WTC11 (cell line): ENCODE data around the gene TMEM19. TPM values are rescaled to one million over a fixed set of nuclear protein-coding genes. Genes with fewer than 3 reads are reported as not detected.

ENCODE experiments used
- ATAC-seq: fragments of 200-7000 bp; cut with Tn5 transposase; 2 replicates; pipeline ENCODE4 v1.10.0; 2021; ENCODE audit warnings: mild to moderate bottlenecking, moderate library complexity
- CTCF ChIA-PET: fragments of 300-600 bp; sonication (Branson Sonifier 250); formaldehyde crosslinking; loops from one replicate; lab custom pipeline; 2021; ENCODE audit warnings: antibody characterized with exemption; lab: Charles Lee
- POLR2A ChIA-PET: fragments of 350-600 bp; sonication (Branson Sonifier 250); formaldehyde crosslinking; loops from one replicate; lab custom pipeline; 2021; ENCODE audit warnings: antibody characterized with exemption; lab: Charles Lee
- DNase-seq: peaks from one replicate; pipeline ENCODE4 v3.0.0; 2021; ENCODE audit warnings: low spot score
- H3K27ac Mint-ChIP-seq: 2 replicates; pipeline ENCODE4 v1.8.0; 2021; ENCODE audit warnings: mixed read lengths
- H3K27me3 Mint-ChIP-seq: 2 replicates; pipeline ENCODE4 v1.8.0; 2021; ENCODE audit warnings: low read depth, mild to moderate bottlenecking, moderate library complexity, mixed read lengths
- H3K36me3 Mint-ChIP-seq: 2 replicates; pipeline ENCODE4 v1.8.0; 2021; ENCODE audit warnings: mixed read lengths
- H3K4me1 Mint-ChIP-seq: 2 replicates; pipeline ENCODE4 v1.8.0; 2022; ENCODE audit warnings: mixed read lengths
- H3K4me3 Mint-ChIP-seq: 2 replicates; pipeline ENCODE4 v1.8.0; 2021; ENCODE audit warnings: mild to moderate bottlenecking, moderate library complexity, mixed read lengths
- H3K9me3 Mint-ChIP-seq: 2 replicates; pipeline ENCODE4 v1.8.0; 2021; ENCODE audit warnings: mixed read lengths
- CBFB ChIP-seq: sonication (generic); formaldehyde crosslinking; IDR thresholded peaks from 2 replicates; pipeline ENCODE4 v1.8.1; 2022; ENCODE audit warnings: mild to moderate bottlenecking, low read depth, missing genetic modification reagents
- CREB1 ChIP-seq: sonication (generic); formaldehyde crosslinking; IDR thresholded peaks from 2 replicates; pipeline ENCODE4 v1.8.0; 2023; ENCODE audit warnings: mild to moderate bottlenecking, missing genetic modification reagents
- CTCF ChIP-seq: fragments of 200-600 bp; IDR thresholded peaks from 2 replicates; pipeline ENCODE4 v1.8.0; 2022; ENCODE audit warnings: antibody characterized with exemption
- ELF4 ChIP-seq: sonication (generic); formaldehyde crosslinking; IDR thresholded peaks from 2 replicates; pipeline ENCODE4 v1.8.1; 2022; ENCODE audit warnings: low read depth, mild to moderate bottlenecking, moderate library complexity, missing genetic modification reagents
- FOXJ3 ChIP-seq: sonication (generic); formaldehyde crosslinking; IDR thresholded peaks from 2 replicates; pipeline ENCODE4 v1.9.0; 2021; ENCODE audit warnings: missing genetic modification reagents, mild to moderate bottlenecking, borderline replicate concordance
- GABPB1 ChIP-seq: sonication (generic); formaldehyde crosslinking; IDR thresholded peaks from 2 replicates; pipeline ENCODE4 v1.8.1; 2023; ENCODE audit warnings: mild to moderate bottlenecking, missing genetic modification reagents
- GTF2I ChIP-seq: fragments of 250-450 bp; sonication (Bioruptor Pico); conservative IDR thresholded peaks from 2 replicates; pipeline ENCODE4 v1.4.0; 2021; ENCODE audit warnings: mild to moderate bottlenecking
- IRF2 ChIP-seq: sonication (generic); formaldehyde crosslinking; IDR thresholded peaks from 2 replicates; pipeline ENCODE4 v1.8.0; 2022; ENCODE audit warnings: low read depth, missing genetic modification reagents, borderline replicate concordance
- MXD4 ChIP-seq: fragments of 250-450 bp; sonication (Bioruptor Pico); IDR thresholded peaks from 2 replicates; pipeline ENCODE4 v1.8.0; 2021; ENCODE audit warnings: mild to moderate bottlenecking, moderate library complexity, borderline replicate concordance
- NFYB ChIP-seq: sonication (generic); formaldehyde crosslinking; conservative IDR thresholded peaks from 2 replicates; pipeline ENCODE4 v1.8.0; 2022; ENCODE audit warnings: low read depth, missing genetic modification reagents
- NR3C1 ChIP-seq: sonication (generic); formaldehyde crosslinking; conservative IDR thresholded peaks from 2 replicates; pipeline ENCODE4 v1.8.1; 2023; ENCODE audit warnings: low read depth, mild to moderate bottlenecking, missing genetic modification reagents
- PREB ChIP-seq: sonication (generic); formaldehyde crosslinking; IDR thresholded peaks from 2 replicates; pipeline ENCODE4 v1.8.1; 2022; ENCODE audit warnings: mild to moderate bottlenecking, missing genetic modification reagents, moderate library complexity, borderline replicate concordance
- SMAD3 ChIP-seq: sonication (generic); formaldehyde crosslinking; IDR thresholded peaks from 2 replicates; pipeline ENCODE4 v1.8.0; 2022; ENCODE audit warnings: missing genetic modification reagents, mild to moderate bottlenecking, borderline replicate concordance
- SMAD4 ChIP-seq: sonication (generic); formaldehyde crosslinking; IDR thresholded peaks from 2 replicates; pipeline ENCODE4 v1.8.0; 2022; ENCODE audit warnings: mild to moderate bottlenecking, missing genetic modification reagents
- TEAD1 ChIP-seq: sonication (generic); formaldehyde crosslinking; IDR thresholded peaks from 2 replicates; pipeline ENCODE4 v1.8.0; 2022; ENCODE audit warnings: mild to moderate bottlenecking, missing genetic modification reagents
- ZNF138 ChIP-seq: sonication (generic); formaldehyde crosslinking; conservative IDR thresholded peaks from 2 replicates; pipeline ENCODE4 v1.8.1; 2022; ENCODE audit warnings: mild to moderate bottlenecking, moderate library complexity, missing genetic modification reagents
- ZNF219 ChIP-seq: sonication (generic); formaldehyde crosslinking; IDR thresholded peaks from 2 replicates; pipeline ENCODE4 v1.8.0; 2023; ENCODE audit warnings: missing genetic modification reagents, mild to moderate bottlenecking, borderline replicate concordance
- ZNF232 ChIP-seq: sonication (generic); formaldehyde crosslinking; IDR thresholded peaks from 2 replicates; pipeline ENCODE4 v1.8.0; 2022; ENCODE audit warnings: mild to moderate bottlenecking, missing genetic modification reagents
- ZNF263 ChIP-seq: sonication (generic); formaldehyde crosslinking; IDR thresholded peaks from 2 replicates; pipeline ENCODE4 v1.8.1; 2022; ENCODE audit warnings: low read depth, mild to moderate bottlenecking, moderate library complexity, missing genetic modification reagents
- ZNF281 ChIP-seq: sonication (generic); formaldehyde crosslinking; IDR thresholded peaks from 2 replicates; pipeline ENCODE4 v1.8.0; 2023; ENCODE audit warnings: mild to moderate bottlenecking, missing genetic modification reagents
- ZNF532 ChIP-seq: fragments of 250-450 bp; sonication (Bioruptor Pico); IDR thresholded peaks from 2 replicates; pipeline ENCODE4 v1.9.0; 2021; ENCODE audit warnings: mild to moderate bottlenecking, borderline replicate concordance
- total RNA-seq: library from RNA; stranded (reverse); gene quantifications from 3 replicates; pipeline ENCODE4 v1.2.3, GENCODE V29; 2021

TMEM19 gene
- total RNA-seq, 1 experiment from 2014 or later = 11.7 TPM

- no peak for TF ChIP-seq NR3C1
- no peak for TF ChIP-seq NFYB
- TF ChIP-seq, all 79 proteins: peak for 0
These were observed 33.9 kb downstream of the TMEM19 start (continued) for GRCh38 chr12:71719647-71720370.

- Mint-ChIP-seq H3K4me3 (no peak overlapping the region), H3K36me3 (no peaks in the 10 kb centered on the region), H3K9me3 (peaks cover 5% of the 10 kb centered on the region), H3K4me1 (no peaks in the 10 kb centered on the region), H3K27me3 (no peaks in the 10 kb centered on the region), H3K27ac (no peak overlapping the region)
- DNase-seq (no peak), ATAC-seq (no peak)
- TF ChIP-seq PREB (CRISPR knock-in tag) (no peak), GABPB1 (CRISPR knock-in tag) (no peak), NFYB (no peak), FOXJ3 (CRISPR knock-in tag) (no peak), ZNF532 (CRISPR knock-in tag) (no peak), SMAD3 (CRISPR knock-in tag) (no peak), IRF2 (CRISPR knock-in tag) (no peak), ZNF219 (CRISPR knock-in tag) (no peak), ZNF281 (CRISPR knock-in tag) (no peak), CBFB (CRISPR knock-in tag) (no peak), CREB1 (CRISPR knock-in tag) (no peak), CTCF (no peak), SMAD4 (no peak), MXD4 (no peak), TEAD1 (CRISPR knock-in tag) (no peak), ZNF263 (CRISPR knock-in tag) (no peak), ELF4 (CRISPR knock-in tag) (no peak), GTF2I (CRISPR knock-in tag) (no peak), ZNF138 (CRISPR knock-in tag) (no peak), ZNF232 (CRISPR knock-in tag) (no peak)
- ChIA-PET CTCF (interaction anchor here (0.6 to 0.7 kb wide), 3 partner anchors 32 to 1495 kb away, joined by 3 to 5 read pairs (median 4); no protein-coding TSS in a partner anchor), POLR2A (no interaction called here)
These were observed 36.1 kb downstream of the TMEM19 start for GRCh38 chr12:71721783-71722505.
